RPMI7951 (cell line): ENCODE data around the gene TXLNG. TPM values are rescaled to one million over a fixed set of nuclear protein-coding genes. Genes with fewer than 3 reads are reported as not detected.
"Not testable (repeated sequence)": the region's sequence is repeated elsewhere in the genome, so short reads cannot be mapped to it uniquely, and the experiment has no call there.

Experiments
- DNase-seq: peaks from one replicate; pipeline ENCODE4 v3.0.0-alpha.2; 2012; ENCODE audit warnings: low read depth
- total RNA-seq: library from RNA; depleted of rRNA; stranded (reverse); fragments of >200 nt; shearing (Covaris generic); gene quantifications from 2 replicates; pipeline ENCODE4 v1.2.3, GENCODE V29; 2014; rRNA removed

TXLNG gene
- 7.1 and 10.3 TPM in 2 replicates for total RNA-seq

- DNase-seq = peak; percentile 98
Observed at GRCh38 chrX:16786139-16786790, at the start of gene TXLNG. Gene TXLNG (plus strand): TSS chrX:16786466. CDS start chrX:16786488, 22 bp downstream.

GRCh38 chrX:16737024-16737423 is 49.2 kb upstream of the TXLNG start:
- DNase-seq = no peak

GRCh38 chrX:16739574-16739973 is 46.7 kb upstream of the TXLNG start:
- DNase-seq = no peak

GRCh38 chrX:16743604-16744325 is 42.5 kb upstream of the TXLNG start:
- DNase-seq = peak; percentile 75

- no peak for DNase-seq
Observed at GRCh38 chrX:16745102-16745501, 41.2 kb upstream of the TXLNG start.

GRCh38 chrX:16745659-16746058 is 40.6 kb upstream of the TXLNG start:
- no peak for DNase-seq

GRCh38 chrX:16748425-16748824 is 37.8 kb upstream of the TXLNG start:
- DNase-seq = no peak

DNA sequence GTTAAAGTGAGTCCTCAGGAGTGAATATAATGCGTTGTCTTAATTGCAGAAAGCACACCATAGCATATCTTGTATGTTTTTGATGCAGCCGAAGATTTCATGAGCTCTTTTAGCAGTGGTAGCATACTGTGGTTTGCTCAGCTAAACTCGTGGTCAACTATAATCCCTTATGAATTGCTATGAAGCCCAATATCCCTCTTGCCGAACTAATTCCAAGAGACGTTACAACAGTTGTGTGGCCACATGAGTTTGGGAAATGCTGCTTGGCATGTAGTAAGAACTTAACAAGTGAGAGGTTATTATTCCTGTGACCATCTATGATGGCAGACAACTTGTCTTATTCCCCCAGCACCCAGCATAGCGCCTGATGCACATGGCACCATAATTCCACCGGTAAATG is 36.1 kb upstream of the TXLNG start:
- DNase-seq = no peak

- no peak for DNase-seq
Observed at GRCh38 chrX:16754019-16754418, 32.2 kb upstream of the TXLNG start.

DNA sequence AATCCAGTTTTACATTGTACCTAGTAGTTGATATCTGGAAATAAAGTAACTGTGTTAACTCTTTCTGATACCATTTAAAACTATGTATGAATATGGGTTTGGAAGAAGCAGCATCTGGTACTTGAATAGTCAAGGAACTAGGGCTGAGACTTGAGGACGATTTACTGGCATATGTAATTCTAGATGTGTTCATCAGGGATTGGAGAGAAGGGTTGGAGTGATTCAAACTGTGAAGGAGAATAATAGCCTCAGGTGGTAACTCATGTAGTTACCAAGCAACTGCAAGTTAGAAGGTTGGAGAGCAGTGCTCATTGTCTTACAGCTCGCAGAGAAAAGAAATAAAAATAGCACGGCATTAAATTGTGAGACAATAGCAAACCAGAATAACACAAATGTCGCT is 29.5 kb upstream of the TXLNG start:
- no peak for DNase-seq

DNA sequence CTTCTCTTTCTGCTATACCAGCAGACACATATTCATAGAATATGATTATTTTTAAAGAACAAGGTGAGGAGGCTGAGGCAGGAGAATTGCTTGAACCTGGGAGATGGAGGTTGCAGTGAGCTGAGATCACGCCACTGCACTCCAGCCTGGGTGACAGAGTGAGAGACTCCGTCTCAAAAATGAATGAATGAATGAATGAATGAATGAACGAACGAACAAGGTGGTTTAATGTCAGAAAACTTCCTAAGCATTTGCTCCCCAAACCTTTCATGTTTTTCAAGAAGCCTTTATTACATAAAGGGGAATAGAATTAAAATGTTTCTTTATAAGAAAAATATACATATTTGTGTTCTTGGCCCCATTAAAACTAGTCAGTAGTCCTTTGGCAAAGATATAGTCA is 24.8 kb upstream of the TXLNG start:
- DNase-seq = not testable (repeated sequence)

GRCh38 chrX:16762579-16762978 is 23.7 kb upstream of the TXLNG start:
- DNase-seq = no peak

GRCh38 chrX:16765594-16765993 is 20.7 kb upstream of the TXLNG start:
- DNase-seq = no peak

DNA sequence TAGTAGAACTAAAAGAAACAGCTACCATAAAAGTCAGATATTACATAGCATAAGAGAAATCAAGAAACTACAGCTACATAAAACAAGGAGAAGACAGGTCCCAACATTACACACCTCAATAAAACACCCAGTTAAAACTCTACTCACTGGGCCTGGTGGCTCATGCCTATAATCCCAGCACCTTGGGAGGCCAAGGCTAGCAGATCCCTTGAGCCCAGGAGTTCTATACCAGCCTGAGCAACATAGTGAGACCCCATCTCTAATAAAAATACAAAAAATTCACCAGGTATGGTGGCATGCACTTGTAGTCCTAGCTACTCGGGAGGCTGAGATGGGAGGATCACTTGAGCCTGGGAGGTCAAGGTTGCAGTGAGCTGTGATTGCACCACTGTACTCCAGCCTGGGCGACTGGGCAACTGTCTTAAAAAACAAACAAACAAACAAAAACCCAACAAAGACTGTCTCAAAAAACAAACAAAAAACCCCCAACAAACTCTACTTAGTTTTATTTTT is 15.2 kb upstream of the TXLNG start:
- DNase-seq = no peak

DNA sequence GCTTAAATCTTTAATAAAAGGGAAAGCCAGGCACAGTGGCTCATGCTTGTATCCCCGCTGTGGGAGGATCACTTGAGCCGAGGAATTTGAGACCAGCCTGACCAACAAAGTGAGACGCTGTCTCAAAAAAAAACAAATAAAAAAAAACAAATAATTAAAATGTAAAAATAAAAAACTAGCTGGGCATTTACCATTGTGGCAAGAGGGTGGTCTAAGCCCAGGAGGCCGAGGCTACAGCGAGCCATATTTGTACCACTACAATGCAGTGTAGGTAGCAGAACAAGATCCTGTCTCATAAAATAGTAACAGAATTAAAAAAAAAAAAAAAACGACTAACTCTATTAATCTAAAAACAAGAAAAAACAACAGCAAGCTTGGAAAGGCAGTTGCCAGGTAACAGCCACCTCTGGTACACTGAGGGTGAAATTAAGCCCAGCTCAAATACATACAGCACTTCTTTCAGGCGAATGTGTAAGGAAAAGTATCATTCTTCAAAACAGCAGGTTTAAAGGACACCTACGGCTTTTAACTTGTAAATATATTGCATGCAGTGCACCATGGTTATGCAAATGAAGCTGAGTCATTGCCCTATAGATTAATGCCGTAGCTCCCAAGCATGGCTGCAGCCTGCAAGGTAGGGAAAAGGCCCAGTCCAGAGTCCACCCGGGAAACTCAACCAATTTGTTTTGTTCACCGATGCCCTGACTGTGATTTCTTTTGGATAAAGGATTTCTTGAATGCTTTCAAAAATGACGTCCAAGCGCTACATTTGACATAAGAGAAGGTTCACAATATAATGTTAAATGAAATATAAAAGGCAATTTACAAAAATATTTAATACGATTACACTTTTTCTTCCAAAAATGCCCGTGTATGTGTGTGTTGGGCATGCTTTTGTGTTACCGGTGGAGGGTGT is 14.5 kb upstream of the TXLNG start:
- peak; percentile 52 for DNase-seq

GRCh38 chrX:16772460-16772859 is 13.8 kb upstream of the TXLNG start:
- DNase-seq = no peak

DNA sequence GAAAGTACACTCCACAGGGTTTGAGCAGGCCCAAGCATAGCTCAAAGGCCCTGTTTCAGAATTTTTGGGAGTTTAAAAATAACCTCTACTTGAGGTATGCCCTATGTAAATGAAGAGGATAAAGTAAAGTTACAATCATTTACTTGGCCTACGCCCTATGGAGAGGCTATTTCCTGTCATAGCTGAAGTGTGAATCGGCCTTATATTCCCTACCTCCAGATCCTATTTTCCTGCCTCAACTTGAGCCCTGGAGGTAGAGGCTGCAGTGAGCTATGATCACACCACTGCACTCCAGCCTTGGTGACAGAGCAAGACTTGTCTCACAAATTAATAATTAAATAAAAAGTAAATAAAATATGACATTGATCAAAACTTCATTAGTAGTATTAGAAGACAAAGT is 11.5 kb upstream of the TXLNG start:
- DNase-seq = no peak

DNA sequence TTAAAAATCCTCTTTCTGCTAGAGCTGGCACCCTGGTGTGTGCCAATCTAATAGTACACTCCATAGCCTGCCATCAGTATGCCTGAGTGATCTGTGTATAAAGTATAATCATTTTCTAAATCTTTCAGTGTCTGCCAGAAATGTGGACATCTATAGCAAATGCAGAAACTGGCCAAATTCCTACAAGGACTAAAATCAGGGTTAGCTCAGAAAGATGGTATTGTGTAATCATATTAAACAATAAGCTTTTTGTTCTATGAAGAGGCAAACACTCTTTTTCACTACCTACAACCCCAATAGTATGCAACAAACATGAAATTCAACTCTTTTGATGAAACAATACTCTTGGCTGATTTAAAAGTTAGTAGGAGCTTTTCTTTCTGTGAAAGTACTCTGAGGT is 7.7 kb upstream of the TXLNG start:
- DNase-seq = no peak

- no peak for DNase-seq
Observed at GRCh38 chrX:16778993-16779392, 7.3 kb upstream of the TXLNG start.

GRCh38 chrX:16779815-16780214 is 6.5 kb upstream of the TXLNG start:
- DNase-seq = not testable (repeated sequence)

GRCh38 chrX:16783452-16783851 is 2.8 kb upstream of the TXLNG start:
- no peak for DNase-seq

GRCh38 chrX:16784440-16784839 is 1.8 kb upstream of the TXLNG start:
- DNase-seq = not testable (repeated sequence)
